T47D (cell line): ENCODE measurements around the gene GRAMD1B.
"Not testable (repeated sequence)": the region's sequence is repeated elsewhere in the genome, so short reads cannot be mapped to it uniquely, and the experiment has no call there.

Source experiments
- DNase-seq, 2 experiments: peaks; one replicate each; pipeline versions ENCODE4 v3.0.0 to v3.0.0-alpha.2; 2011 to 2012; ENCODE audit warnings: low read depth in 1 of 2, low spot score in 1 of 2
- JUND ChIP-seq: IDR thresholded peaks from 2 replicates; pipeline ENCODE4 v1.6.1; 2012; ENCODE audit warnings: low read depth
- in situ Hi-C: cut with HindIII; loops from 2 replicates; pipeline ENCODE4 v1.10.0; 2016; ENCODE audit warnings: low sequenced_read_pairs, low pct_unique_long_range_greater_than_20kb

The GRAMD1B gene

DNA sequence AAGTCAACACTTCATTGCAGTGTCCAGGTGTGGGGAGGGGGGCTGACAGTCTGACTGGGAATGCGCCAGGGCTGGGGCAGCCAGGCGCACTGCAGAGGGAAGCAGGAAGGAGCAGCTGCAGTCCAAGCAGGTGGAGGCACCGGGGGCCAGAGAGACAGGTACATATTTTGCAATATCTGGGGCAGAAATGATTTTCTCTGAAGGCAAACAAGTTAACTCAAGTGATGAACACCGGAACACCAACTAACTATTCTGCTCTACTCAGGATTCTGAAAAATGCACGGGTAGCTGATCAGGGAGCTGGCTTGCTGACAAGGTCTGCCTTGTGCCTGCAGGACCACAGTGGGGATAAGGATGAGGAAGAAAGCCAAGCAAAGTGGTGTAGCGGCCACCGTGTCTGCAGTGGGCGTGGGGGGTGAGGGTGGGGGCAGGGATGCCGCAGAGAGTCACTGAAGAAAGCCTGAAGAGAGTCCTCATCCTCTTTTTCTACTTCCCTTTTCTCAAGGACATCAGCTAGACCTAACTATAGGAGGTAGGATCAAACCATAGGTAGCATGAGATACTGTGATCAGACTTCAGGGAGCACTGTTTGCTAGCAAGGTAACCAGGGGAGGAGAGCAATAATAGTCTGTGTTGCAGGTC, 141.0 kb downstream of the GRAMD1B start:
- TF ChIP-seq JUND = no peak
- no peak for DNase-seq
- in situ Hi-C loops = no loop called here

DNA sequence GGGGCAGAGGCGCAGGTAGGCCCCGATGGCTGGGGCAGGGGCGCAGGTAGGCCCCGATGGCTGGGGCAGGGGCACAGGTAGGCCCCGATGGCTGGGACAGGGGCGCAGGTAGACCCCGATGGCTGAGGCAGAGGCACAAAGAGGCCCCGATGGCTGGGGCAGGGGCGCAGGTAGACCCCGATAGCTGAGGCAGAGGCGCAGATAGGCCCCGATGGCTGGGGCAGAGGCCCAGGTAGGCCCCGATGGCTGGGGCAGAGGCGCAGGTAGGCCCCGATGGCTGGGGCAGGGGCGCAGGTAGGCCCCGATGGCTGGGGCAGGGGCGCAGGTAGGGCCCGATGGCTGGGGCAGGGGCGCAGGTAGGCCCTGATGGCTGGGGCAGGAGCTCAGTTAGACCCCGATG, 142.7 kb downstream of the GRAMD1B start:
- DNase-seq, in situ Hi-C loops: not testable (repeated sequence)

DNA sequence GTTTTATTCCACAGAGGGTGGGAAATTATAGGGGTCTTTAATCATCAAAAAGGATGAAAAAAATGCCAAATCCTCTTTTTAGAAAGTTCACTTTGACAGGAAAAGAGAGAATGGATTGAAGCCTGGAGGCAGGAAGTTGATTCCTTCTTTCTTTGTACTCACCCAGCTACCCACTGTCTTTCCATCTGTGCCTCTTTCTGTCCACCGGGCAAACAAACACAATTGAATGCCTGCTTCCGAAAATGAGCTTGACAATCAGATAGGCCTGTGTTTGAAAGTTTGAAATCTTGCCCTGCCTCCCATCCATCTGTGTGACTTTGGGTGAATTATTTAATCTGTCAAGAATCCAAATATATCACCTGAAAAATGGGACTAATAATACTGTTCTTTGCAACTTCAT, 143.2 kb downstream of the GRAMD1B start:
- no peak for DNase-seq
- no peak for TF ChIP-seq JUND
- in situ Hi-C loops = no loop called here

DNA sequence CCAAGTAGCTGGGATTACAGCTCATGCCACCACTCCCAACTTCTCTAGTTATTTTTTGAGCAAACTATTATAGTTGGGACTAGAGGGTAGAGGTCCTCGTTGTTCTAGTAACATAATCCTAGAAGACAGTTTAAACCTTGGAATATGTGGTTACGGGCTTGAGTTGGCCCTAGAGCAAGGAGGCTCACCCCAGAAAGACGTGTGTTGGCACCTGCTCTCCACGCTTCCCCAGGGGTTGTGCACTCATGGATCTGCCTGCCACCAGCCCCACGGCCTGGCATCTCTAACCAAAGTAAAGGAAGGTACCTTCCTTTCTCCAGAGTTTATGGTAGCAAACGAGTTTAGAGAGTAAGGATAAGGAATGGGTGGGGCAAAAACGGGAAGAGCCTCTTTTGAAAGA, 145.4 kb downstream of the GRAMD1B start:
- DNase-seq = no peak
- TF ChIP-seq JUND = no peak
- in situ Hi-C loops = no loop called here

DNA sequence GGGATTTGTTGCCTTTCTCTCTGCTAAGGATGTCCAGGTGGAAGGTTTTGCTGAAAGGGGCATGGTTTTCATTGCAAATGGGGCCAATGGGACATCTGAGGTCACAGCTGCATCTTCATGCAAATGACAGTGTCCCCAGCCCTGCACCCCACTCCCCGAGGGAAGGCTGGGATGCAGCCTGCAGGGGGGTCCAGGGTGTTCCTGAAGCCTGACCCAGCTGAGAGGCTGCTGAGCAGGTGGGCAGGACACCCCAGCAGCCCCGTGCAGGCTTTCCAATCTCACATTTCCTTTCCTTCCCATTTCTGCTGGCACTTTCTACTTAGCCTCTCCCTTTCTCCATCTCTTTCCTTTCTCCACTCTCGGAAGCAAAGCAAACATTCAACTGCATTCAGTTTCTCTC, 146.0 kb downstream of the GRAMD1B start:
- no peak for TF ChIP-seq JUND

DNA sequence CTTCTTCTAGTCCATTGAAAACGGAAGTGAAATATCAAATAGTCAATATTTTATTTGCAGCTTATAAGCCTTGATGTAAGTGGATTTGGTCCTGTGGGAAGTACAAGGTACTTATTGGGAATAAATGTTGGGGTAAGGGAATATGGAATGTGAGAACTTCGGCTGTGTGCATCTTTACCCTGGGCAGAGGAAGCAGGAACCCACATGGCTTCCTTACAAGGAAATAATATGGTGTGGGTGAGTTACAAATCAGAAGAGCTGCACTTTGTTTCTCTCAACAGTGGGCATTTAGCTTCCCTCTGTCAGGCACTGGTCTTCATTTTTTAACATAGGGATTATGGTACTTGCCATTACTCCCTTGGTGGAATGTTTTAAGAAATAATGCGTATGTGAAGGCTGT, 146.4 kb downstream of the GRAMD1B start:
- no peak for TF ChIP-seq JUND
- DNase-seq = no peak
- in situ Hi-C loops = no loop called here

More for the DNA sequence above, 146.0 kb downstream of the GRAMD1B start:
- in situ Hi-C loops = no loop called here
- no peak for DNase-seq

DNA sequence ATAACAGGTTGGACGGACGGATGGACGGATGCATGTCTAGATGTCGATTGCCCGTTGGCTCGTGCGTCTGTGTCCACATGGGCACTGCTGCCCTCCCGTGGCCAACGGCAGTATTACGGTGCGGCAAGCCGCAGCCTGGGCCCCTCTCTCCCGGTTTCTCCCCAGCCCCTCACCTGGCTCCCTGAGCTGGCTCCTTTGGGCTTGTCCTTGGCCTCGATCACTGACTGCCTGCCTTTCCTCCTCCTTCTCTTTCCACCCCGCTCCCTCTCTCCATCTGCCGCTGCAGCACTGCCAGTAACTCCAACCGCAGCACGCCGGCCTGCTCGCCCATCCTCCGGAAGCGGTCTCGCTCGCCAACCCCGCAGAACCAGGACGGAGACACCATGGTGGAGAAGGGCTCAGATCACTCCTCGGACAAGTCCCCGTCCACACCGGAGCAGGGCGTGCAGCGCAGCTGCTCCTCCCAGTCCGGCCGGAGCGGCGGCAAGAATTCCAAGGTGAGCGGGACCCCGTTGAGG, 147.1 kb downstream of the GRAMD1B start:
- in situ Hi-C loops = no loop called here
- TF ChIP-seq JUND = no peak
- DNase-seq = peak; percentile 72 to 93

DNA sequence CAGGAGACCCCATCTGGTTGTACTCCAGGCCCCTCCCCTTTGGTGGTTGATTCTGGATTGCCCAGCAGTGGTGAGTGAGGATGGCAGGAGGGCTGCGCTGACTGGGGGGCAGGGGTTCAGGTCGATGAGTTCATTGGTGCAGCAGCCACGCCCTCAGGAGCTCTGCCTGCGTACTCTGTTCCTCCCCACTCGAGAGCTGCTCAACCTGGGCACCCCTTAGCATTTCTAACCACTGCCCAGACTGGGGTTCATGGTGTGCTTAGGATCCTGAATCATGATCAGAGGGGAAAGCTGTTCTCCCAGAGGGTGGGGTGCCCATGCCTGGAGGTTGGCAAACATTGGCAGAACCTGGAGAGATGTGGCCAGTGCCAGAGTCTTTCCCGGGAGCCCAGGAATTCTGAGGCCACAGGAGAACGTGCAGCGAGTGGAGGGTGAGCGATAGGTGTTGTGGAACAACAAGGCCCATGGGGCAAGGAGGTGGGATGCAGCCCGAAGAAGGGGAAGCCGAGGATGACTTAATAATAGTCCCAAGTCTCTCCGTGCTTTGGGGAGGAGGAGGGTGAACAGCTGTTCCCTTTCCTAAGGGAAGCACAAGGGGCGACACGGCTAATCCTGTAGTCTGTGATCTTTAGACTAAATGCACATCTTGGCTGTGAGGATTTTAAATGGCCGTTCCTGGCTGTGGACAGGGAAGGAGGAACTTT, 148.9 kb downstream of the GRAMD1B start:
- no peak for DNase-seq
- in situ Hi-C loops = no loop called here
- no peak for TF ChIP-seq JUND

DNA sequence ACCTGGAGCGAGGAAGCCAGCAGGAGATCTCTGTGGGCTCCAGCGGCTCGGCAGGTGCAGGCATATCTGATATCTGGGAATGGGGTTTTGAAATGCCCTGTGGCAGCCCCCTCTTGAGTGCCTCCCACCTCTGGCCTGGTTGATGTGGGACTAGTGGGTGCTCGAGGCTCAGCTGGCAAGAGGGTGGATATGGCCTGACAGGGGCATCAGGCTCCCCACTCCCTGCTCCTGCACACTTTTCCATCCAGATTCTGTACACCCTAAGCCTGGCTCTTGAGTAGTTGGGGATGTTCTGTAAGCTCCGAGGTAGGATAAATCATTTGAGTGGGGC, 149.4 kb downstream of the GRAMD1B start:
- DNase-seq = no peak
- no peak for TF ChIP-seq JUND
- in situ Hi-C loops = no loop called here

DNA sequence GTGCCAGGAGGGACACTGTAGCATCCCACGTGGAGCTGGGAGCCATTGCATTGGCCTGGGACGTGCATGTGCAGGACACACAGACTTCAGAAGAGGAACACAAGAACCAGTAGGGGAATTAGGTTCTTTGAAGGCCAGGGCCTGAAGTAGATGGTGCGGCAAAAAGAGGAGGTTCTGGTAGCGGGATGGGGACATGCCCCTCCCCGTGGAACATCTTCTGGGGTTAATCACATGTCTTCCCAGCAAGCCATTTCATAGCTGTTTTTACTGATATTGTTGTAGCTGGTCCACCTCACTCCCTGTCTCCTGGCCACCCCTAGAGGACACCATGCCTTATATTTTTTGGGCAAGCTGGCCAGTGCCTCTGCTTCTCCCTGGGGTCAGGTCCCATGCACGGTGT, 150.1 kb downstream of the GRAMD1B start:
- DNase-seq = no peak
- in situ Hi-C loops = no loop called here
- TF ChIP-seq JUND = no peak

DNA sequence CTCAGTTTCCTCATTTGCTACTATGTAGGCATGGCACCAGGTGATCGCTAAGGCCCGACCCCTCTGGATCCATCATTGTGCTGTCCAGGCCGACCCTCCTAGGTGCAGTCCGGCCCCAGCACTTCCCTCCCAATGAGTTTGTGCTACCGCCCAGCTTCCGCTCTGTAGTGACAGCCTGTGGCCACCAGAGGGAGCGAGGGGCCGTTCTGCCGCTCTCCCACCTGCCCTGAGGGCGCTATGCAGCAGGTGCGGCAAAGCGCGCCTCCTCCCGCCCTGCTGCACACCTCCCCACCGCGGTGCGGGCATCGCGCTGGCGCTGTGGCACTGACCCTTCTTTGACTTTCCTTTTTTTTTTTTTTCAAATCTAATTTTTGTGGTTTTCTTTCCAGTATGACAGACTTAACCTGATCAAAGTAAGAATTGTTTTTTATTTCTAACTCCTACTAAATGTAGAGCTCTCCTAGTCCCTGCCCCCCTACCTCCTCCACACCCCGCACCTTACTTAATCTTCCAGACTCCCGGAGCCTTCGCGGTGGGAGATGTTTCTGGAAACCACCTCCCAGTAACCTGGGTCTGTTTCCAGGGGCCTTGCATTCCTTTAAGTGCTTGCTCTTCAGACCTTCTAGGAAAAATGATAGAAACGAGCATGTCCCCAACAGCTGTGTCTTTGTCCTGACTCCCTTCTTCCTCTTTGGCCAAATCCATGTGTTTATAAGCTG, 150.6 kb downstream of the GRAMD1B start:
- no peak for TF ChIP-seq JUND
- DNase-seq = peak; percentile 92 to 98
- in situ Hi-C loops = no loop called here

DNA sequence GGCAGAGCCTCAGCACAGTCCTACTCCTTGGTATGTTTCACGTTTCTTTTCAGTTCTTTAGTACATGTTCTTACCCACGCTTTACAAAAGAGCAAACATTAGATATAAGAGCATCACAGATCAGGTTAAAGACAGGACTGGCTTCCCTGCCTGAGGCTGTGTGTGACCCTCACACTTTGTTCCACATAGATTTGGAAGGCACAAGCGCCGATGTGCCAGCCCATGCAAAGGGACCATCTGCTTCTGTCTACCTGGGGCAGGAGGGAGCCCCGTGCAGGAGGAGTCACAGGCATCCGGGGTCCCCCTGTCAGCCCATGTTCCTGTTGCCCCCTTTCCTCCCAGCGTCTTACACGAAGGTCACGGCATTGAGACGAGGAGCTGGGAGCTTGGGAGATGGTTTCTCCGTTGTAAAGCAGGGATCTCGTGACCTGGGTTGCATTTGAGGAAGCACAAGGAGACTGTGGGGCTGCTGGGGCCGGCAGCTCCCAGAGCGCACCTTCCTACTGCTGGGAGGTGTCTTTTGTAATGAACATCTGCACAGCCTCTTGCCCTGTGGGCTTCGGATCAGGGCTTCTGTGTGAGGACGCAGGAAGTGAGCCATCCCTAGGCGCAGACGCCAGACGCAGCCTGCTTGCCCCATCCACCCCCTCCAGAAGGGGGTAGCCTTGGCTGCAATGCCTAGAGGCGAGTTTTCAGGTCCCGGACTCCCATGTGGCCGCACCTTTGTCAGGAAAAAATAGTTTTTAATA, 151.8 kb downstream of the GRAMD1B start:
- no peak for DNase-seq
- in situ Hi-C loops = no loop called here
- TF ChIP-seq JUND = no peak
